ENCODE measurements around the gene METTL15. TPM values are rescaled to one million over a fixed set of nuclear protein-coding genes. Genes with fewer than 3 reads are reported as not detected.

METTL15 gene
- total RNA-seq, 2 experiments from 2014 or later: 18.9 to 19.7 TPM

DNA sequence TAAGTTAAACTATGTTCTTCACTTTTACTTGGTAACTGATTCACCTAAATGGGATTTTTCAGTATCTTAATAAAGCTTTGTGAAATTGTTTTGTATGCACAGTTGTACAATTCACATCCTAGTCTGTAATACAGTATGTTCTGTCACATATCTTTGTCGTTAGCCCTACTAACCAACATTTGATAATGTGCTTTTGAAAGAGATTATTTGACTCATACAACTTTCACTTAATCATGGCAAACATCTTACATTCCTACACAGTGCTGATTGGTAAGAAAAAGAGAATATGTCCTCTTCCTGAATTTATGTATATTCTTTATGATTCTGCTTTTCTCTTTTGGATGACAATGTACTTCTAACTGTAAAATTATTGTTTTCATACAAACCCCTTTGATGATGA lies 234.5 kb downstream of the METTL15 start:
- intact Hi-C loops (cut with micrococcal nuclease; ENCODE audit: unreplicated experiment): no loop called here
- Histone ChIP-seq H3K9me2 (ENCODE audit: insufficient read depth, low read length) (no peaks in the 10 kb centered on the region), H4K20me1 (ENCODE audit: insufficient read depth, low read length) (no peaks in the 10 kb centered on the region), H3K4me3 (ENCODE audit: low read depth, low read length, poor library complexity, severe bottlenecking) (no peak overlapping the region), H3K79me2 (ENCODE audit: insufficient read depth, low read depth, low read length) (no peaks in the 10 kb centered on the region), H3K9me3 (ENCODE audit: low read length) (no peaks in the 10 kb centered on the region), H3K27ac (ENCODE audit: low read depth, low read length, poor library complexity, severe bottlenecking) (no peak overlapping the region), H3K4me2 (ENCODE audit: low read length) (no peak overlapping the region), H3K4me1 (ENCODE audit: insufficient read depth, low read length, poor library complexity, severe bottlenecking) (no peaks in the 10 kb centered on the region), H3K36me3 (ENCODE audit: insufficient read depth, low read length) (no peaks in the 10 kb centered on the region), H2AFZ (ENCODE audit: low read length) (no peak overlapping the region)
- POLR2A ChIA-PET: no interaction called here
- no TSS peak for BruUV-seq (replicated peaks)
- CTCF ChIA-PET (ENCODE audit: unreplicated experiment): no interaction called here
- TF ChIP-seq, protein P1, sequence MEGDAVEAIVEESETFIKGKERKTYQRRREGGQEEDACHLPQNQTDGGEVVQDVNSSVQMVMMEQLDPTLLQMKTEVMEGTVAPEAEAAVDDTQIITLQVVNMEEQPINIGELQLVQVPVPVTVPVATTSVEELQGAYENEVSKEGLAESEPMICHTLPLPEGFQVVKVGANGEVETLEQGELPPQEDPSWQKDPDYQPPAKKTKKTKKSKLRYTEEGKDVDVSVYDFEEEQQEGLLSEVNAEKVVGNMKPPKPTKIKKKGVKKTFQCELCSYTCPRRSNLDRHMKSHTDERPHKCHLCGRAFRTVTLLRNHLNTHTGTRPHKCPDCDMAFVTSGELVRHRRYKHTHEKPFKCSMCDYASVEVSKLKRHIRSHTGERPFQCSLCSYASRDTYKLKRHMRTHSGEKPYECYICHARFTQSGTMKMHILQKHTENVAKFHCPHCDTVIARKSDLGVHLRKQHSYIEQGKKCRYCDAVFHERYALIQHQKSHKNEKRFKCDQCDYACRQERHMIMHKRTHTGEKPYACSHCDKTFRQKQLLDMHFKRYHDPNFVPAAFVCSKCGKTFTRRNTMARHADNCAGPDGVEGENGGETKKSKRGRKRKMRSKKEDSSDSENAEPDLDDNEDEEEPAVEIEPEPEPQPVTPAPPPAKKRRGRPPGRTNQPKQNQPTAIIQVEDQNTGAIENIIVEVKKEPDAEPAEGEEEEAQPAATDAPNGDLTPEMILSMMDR (conservative IDR thresholded peaks at IDR 0.05; ENCODE audit: low read length): no peak
- no peak for TF ChIP-seq EZH2phosphoT487 (IDR thresholded peaks at IDR 0.05; ENCODE audit: borderline replicate concordance, low read depth, low read length)
- no peak for DNase-seq (ENCODE audit: low spot score)

DNA sequence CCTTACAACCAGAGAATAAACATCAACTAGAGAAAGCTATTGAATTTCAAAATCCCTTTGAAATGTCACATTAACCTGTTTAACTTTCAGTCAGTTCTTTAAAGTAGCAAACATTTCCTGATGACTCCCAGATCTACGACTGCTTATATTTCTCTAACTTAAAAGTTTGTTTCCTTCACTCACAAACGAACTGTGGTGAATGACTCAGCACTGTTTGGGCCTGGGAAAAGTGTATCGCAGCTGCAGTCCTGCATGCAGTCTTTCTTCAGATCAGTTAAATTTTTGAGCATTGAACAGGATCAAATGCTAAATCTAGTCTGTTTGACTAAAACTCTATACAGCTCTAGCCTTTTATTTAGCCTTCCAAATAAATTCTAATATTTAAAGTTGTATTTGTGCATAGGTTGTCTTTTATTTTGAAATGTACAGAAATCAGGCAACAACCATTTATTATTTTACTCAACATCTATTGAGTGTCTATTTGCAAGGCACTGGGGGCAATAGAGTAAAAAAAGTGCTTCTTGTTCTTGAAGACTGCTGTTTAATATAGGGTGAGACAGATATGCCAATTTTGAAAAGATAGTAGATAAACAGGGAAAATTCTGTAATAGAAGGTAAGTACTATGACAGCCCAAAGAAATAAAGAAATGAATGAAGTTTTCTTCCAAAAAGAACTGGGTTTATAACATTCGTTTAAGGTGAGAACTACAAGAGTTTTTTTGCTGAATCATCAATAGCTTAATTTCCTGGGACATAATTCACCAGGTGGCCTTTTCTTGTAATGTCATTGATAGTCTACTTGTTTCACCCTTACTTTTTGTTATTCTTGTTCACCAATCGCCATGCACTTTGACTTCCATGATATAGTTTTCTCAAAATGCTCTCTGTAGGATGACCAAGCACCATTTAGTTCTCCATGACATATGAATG lies 235.4 kb downstream of the METTL15 start:
- TF ChIP-seq EZH2phosphoT487 (IDR thresholded peaks at IDR 0.05; ENCODE audit: borderline replicate concordance, low read depth, low read length): no peak
- TF ChIP-seq, protein P1 (conservative IDR thresholded peaks at IDR 0.05; ENCODE audit: low read length): no peak
- CTCF ChIA-PET (ENCODE audit: unreplicated experiment): no interaction called here

DNA sequence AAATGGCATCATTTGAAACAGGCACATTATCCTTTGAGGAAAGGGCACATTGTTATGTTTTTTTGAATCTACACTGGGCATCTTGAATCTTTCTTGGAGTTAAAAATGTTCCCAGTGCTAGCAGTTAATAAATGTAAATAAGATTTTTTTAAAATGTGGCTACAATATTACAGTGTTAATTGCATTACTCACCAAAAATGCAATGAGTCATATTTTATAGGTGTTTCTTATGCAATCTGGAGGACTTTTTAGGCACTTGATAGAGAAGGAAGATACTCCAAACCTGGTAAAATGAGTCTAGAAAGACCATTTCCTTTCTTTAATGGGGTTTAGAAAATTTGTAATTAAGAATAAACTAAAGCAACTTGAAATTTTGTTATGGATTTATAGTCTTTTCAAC lies 238.0 kb downstream of the METTL15 start:
- intact Hi-C loops (cut with micrococcal nuclease; ENCODE audit: unreplicated experiment): no loop called here
- TF ChIP-seq EZH2phosphoT487 (IDR thresholded peaks at IDR 0.05; ENCODE audit: borderline replicate concordance, low read depth, low read length): no peak
- TF ChIP-seq, protein P1 (conservative IDR thresholded peaks at IDR 0.05; ENCODE audit: low read length): no peak
- Histone ChIP-seq H3K79me2 (ENCODE audit: insufficient read depth, low read depth, low read length) (no peaks in the 10 kb centered on the region), H3K36me3 (ENCODE audit: insufficient read depth, low read length) (no peaks in the 10 kb centered on the region), H3K4me1 (ENCODE audit: insufficient read depth, low read length, poor library complexity, severe bottlenecking) (no peaks in the 10 kb centered on the region), H3K4me2 (ENCODE audit: low read length) (no peak overlapping the region), H2AFZ (ENCODE audit: low read length) (no peak overlapping the region), H3K9me3 (ENCODE audit: low read length) (no peaks in the 10 kb centered on the region), H4K20me1 (ENCODE audit: insufficient read depth, low read length) (no peaks in the 10 kb centered on the region), H3K4me3 (ENCODE audit: low read depth, low read length, poor library complexity, severe bottlenecking) (no peak overlapping the region), H3K27ac (ENCODE audit: low read depth, low read length, poor library complexity, severe bottlenecking) (no peak overlapping the region), H3K9me2 (ENCODE audit: insufficient read depth, low read length) (no peaks in the 10 kb centered on the region)
- POLR2A ChIA-PET: no interaction called here
- no TSS peak for BruUV-seq (replicated peaks)
- no peak for DNase-seq (ENCODE audit: low spot score)
- CTCF ChIA-PET (ENCODE audit: unreplicated experiment): no interaction called here

More for the DNA sequence above, 235.4 kb downstream of the METTL15 start:
- no peaks in the 10 kb centered on the region for H4K20me1 ChIP-seq (ENCODE audit: insufficient read depth, low read length)
- H3K4me1 ChIP-seq (ENCODE audit: insufficient read depth, low read length, poor library complexity, severe bottlenecking): no peaks in the 10 kb centered on the region
- POLR2A ChIA-PET: interaction anchor here (1.0 kb wide), 1 partner anchor 15 kb away, joined by 3 read pairs; no protein-coding TSS in a partner anchor
- H3K4me3 ChIP-seq (ENCODE audit: low read depth, low read length, poor library complexity, severe bottlenecking): no peak overlapping the region
- no peaks in the 10 kb centered on the region for H3K79me2 ChIP-seq (ENCODE audit: insufficient read depth, low read depth, low read length)
- H3K9me2 ChIP-seq (ENCODE audit: insufficient read depth, low read length): no peaks in the 10 kb centered on the region
- H3K4me2 ChIP-seq (ENCODE audit: low read length): no peak overlapping the region
- H3K9me3 ChIP-seq (ENCODE audit: low read length): no peaks in the 10 kb centered on the region
- no TSS peak for BruUV-seq (replicated peaks)
- no peak for DNase-seq (ENCODE audit: low spot score)
- intact Hi-C loops (cut with micrococcal nuclease; ENCODE audit: unreplicated experiment): no loop called here
- H3K36me3 ChIP-seq (ENCODE audit: insufficient read depth, low read length): no peaks in the 10 kb centered on the region
- no peak overlapping the region for H2AFZ ChIP-seq (ENCODE audit: low read length)
- no peak overlapping the region for H3K27ac ChIP-seq (ENCODE audit: low read depth, low read length, poor library complexity, severe bottlenecking)
